Activated T-cell treated with anti-CD3 and anti-CD28 coated beads, Interleukin-2, amount 50 U/mL, for 1 hour (primary cell): Measurements from ENCODE around the gene GOSR2.
"Not testable (repeated sequence)": the region's sequence is repeated elsewhere in the genome, so short reads cannot be mapped to it uniquely, and the experiment has no call there.

ENCODE experiments used
- DNase-seq: peaks from one replicate; pipeline ENCODE4 v3.0.0-alpha.2; 2020

Gene GOSR2

DNA sequence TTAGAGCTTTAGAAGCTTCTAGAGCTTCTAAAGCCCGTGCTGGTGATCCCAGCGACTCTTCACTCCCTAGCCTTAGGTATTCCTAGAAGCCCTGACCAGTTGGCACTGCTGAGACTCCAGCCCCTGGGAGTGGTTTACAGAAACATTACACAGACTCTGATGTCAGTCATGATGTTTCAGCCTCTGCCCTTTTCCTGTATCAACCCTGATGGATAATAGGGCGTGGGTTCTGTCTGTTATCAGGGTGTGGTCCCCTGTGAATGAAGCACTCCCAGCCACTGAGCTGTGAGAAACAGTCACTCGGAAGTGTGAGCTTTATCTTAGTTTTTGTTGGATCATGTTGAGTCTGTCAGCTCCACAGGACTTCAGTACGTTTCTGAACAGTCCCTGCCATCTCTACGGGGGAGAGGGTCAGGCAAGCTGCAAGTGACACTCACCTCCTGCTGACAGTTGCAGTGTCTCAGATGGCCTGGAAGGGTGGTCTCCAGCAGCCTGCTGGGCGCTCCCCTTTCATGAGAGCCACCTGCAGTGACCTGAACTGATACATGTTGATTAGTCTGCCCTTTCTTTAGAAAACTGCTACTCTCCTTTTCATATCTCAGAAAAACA, 12.8 kb downstream of the GOSR2 start:
- DNase-seq = no peak

DNA sequence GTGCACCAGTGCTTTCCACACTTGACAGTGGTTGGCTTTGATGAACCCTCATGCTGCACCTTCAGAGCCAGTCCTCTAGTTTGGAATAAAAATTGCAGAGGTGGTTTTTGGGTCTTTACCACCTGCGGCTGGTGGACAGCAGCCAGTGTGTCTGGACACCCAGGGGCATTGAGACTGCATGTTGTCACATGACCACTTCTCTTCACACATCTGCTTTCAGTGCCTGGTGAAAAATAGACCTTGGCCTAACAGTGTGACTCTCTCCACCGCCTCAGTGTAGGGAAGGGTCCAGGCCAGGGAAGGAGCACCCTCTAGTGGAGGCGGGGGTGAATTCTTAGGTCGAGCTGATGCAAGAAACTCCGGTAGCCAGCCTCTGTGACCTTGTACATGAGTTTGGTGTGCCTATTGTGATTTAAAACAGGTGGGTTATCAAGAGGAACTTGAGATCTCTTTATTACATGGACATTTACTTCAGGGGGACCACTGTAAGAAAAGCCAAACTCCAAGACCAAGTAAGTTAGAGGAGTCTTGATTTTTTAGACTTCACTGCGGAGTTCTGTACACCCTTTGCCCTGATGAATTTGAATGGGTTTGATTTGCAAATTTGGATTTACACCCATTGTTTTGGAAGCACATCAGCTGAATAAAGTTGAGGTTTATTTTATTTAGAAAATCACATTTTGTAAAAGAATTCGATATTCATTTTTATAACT, 17.9 kb downstream of the GOSR2 start:
- peak; percentile 66 for DNase-seq

DNA sequence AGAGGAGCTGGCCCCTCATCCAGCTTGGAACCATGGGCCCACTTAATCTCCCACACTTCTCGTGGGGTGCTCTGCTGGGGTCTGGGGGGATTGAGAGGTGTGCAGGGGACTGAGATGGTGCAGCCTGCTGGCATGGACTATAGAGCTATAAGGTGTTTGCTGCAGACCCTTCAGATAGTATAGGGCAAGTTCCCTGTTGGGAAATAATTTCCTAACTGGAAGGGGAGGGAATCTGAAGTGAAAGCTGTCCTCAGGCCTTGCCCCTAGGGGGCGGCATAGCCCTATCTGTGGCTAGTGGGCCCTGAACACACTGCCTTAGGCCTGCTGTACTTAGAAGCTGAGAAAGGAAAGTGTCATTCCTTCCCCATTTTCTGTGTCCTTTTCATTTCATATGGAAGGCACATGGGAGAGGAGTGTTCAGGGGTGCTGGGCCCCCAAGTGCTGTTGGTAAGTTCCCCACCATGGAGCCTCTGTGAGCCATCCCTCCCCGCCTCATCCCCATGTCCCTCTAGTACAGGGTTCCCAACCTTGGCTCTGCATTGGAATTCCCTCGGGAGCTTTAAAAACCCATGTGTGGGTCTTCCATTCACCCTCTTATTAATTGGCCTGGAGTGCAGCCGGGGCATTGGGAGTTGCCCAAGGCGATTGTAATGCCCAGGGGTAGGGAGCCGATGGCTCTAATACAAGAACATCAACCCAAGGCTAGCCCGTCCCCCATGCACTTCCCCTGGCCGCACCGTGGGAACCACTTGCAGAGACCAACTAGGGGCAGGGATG, 19.7 kb downstream of the GOSR2 start:
- DNase-seq = peak; percentile 55

DNA sequence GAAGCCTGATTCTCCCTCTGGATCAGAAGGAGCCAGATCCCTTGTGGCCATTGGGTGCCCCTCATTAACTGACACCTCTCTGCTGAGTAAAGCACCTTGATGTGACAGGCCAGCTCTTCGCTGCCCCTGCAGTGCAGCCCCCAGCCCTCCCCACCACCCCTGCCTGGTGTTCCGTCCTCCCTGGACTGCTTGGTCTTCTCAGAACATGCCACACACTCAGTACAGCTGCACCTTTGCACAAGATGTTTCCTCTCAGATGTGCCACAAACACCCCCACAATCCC, 20.2 kb downstream of the GOSR2 start:
- DNase-seq = no peak

DNA sequence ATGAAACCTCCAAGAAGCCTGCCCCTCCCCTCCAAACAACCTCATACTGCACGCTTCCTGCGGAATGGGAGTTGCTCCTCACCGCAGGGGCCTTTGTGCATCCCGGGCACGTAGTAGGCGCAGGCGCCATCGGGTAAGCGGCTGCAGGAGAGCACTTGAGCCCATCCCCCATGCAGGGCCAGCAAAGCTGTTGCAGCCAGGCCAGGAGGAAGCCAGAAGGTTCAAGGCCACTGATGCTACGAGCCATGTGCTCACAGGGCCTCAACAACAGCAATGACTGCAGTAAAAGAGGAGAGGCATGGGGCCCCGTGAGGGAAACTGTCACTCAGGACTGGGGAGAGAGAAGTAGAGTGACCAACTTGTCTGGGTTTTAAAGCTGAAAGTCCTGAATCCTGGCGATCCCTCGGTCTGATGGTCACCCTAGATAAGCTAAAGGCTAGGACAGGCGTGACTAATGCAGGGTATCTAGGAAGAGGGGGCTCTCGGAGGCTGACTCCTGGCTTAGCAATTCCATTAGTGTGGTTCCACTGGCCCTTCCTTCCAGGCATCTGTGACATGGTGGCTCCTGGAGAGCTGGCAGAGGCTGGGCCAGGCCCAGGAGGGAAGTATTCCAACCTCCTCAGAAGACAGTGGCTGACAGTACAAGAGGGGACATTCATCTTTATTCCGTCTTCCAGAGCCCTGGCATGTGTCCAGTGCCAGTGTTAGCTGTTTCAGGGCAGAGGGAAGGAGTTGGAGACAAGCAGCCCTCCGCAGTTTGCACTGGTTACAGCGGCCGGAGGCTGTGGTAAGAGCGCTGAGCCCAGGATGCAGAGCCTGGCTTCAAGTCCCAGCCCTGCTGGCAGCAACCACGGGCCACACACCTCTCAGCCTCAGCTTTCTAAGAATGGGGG, 20.8 kb downstream of the GOSR2 start:
- DNase-seq = peak; percentile 34

DNA sequence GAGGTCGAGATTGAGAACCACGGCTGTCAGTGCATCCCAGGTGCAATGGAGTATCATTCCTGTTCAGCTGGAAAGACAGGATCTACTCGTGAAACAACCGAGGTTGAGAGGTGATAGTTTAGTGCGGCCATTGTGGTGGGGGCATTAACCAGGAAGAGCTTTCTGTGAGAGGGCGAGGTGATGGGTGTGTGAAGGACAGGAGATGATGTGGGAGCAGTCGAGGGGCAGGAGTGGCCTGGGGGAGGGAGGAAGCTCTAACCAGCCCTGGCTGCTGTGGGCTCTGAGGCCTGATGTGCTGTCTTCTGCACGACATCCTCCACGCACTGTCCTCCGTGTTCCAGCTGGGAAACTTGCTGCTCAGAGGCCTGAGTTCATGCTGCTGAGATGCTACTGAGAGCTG, 22.0 kb downstream of the GOSR2 start:
- DNase-seq = no peak

DNA sequence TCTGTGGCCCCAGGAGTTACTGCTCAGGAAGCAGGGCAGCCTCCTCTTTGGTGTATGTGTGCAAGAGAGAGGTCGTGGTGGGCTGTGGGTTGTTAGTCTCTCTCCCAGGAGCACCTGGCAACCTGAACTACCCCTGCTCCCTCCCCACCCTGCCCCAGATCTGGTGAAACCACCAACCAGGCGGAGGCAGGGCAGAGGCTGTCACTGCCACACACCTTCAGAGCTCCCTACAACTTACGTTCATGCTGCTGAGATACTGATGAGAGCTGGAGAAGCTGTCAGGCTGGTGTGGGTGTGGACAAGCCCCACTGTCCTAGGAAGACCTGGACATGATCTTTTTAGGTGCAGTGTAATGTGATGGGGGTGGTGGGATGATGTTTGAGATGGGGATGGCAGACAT, 24.3 kb downstream of the GOSR2 start:
- no peak for DNase-seq

DNA sequence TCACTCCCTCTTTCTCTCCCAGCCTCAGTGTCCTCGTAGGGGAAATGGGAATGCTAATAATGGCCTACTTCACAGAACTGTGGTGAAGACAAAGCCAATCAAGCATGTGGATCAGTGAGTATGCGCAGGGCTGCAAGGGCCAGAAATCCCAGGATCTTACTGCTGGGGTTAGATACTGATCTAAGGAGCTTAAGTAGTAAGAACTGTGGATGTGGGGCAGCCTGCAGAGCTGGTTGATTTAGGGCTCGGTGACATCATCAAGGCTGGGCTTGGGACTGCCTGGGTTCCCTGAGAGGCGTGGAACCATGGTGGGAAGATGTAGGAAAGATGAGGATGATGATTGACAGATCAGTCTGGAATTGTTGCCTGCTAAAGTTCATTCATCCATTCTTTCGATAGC, 25.6 kb downstream of the GOSR2 start:
- no peak for DNase-seq

DNA sequence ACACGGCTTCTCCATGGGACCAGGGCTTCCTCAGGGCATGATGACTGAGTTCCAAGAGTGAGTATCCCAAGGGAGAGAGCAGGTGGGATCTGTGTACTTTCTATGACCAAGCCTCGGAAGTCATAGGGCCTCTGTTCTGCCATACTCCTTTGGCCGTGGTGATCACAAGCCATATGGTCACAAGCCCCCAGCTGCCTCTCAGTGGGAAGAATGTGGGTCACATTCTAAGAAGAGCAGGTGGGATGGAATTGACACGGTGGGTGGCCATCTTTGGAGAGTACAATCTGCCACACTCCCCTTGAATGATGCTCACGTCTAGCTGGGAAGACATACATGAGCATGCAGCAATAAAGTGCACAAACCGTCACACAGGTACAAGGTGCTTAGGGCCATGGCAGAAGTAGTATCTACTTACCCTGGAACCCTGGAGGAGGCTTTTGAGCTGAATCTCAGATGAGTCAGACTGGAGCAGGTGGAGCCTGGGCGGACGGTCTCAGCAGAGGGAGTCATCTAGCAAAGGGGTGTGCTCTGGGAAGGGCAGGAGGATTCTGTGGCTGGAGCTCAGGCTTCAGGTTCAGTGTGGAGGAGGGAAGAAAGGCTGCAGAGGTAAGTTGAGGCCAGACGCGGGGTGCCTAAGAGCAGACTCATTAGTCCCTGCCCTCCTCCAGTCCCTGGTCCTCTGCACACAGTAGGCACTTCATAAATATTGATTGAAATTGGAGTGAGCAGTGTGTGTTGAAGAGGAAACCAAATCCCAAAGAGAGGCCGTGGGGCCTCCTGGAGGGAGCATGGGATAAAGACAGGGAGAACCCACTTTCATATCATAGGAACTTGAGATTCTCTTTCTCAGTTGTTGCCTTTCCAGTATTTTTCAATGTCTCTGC, 26.6 kb downstream of the GOSR2 start:
- DNase-seq = no peak

DNA sequence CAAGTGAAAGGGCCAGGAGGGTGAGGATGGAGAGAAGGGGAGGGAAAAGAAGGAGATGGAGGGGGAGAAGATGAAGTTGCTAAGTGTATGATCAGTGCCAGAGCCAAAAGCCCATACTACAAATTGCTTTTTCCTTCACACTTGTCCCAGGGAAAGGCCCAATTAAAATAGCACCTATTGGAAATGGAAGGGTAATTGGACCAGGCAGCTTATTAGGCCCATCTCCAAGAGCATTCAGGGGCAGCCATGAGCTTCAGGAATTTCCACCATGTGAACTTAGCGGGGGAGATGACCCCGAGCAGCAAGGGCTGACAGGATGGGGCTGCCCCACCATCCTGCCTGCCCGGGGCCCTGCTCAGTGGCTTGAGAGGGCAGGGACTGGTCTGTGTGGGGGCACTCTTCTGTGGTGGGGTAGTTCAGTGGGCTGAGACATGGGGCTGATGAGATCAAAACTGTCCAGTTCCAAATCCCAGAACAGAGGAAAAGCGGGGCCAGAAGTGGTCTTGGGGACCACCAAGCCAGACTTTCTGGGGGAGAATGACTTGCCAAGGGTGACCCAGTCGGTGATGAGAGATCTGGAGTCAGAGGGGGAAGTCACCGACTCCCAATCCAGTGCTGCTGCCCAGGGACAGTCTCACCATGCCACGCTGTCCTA, 27.5 kb downstream of the GOSR2 start:
- DNase-seq = no peak

DNA sequence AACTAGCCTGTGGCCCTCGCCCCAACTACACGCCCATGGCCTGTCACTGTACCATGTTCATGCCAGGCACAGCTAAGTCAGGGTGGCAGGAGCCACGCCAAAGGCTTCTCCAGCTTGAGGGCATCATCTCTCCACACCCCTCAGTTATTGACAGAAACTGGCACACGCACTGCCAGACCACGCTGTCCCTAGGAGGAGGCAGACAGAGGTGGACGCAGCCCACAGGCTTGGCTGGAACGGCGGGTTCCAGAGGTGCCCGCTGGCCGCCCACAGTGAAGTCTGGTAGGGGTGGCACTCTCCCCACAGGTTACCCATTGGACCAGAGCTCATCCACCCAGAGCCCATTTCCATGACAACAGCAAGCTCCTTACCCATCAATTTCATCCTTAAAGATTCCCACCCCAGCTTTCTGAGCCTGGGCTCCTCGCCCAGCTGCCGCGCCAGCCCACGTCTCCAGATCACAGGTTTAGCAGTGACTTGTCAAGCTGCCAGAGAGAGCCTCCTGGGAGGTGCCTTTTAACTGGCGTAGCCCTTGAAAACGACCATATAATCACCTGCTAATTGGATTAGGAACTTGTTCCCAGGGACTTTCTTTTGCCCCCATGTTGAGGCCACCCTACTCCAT, 28.1 kb downstream of the GOSR2 start:
- no peak for DNase-seq

DNA sequence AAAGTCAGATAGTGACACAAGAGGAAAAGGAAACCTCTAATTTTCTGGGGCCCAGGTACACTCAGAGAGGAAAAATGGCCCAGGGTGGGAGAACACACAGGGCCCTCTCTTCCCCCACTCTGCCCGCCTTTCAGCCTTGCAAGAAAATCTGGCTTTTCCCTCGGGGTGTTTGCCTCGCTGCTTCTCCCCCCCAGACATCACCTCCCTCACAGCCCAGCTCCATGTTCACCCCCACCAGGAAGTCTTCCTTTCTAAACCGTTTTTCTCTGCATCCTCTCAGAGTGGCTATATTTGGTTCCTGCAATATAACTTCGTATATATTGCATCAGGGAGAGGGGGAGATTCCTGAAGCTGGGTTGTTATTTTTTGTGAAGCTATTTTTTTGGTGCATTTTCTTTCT, 28.7 kb downstream of the GOSR2 start:
- DNase-seq = no peak

DNA sequence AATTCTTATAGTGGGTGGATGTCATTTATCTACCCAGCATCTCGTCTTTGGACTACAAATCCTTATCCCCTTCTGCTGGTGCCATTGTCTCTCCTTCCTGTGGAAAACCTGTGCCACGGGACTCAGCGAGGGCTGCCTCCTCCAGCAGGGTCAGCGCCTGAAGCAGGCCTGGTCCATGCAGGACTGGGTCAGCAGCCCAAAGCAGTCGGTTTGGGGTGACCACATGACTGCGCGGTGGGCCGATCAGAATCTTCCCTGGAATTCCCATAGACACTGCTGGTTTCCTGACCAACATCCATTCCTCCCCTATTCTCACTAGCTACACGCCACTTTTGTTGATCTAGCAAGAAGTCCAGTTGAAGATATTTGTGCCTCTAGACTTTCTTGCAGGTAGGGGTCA, 29.2 kb downstream of the GOSR2 start:
- DNase-seq = no peak

DNA sequence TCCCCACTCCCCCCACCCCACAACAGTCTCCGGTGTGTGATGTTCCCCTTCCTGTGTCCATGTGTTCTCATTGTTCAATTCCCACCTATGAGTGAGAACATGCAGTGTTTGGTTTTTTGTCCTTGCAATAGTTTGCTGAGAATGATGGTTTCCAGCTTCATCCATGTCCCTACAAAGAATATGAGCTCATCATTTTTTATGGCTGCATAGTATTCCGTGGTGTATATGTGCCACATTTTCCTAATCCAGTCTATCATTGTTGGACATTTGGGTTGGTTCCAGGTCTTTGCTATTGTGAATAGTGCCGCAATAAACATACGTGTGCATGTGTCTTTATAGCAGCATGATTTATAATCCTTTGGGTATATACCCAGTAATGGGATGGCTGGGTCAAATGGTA, 30.2 kb downstream of the GOSR2 start:
- DNase-seq = not testable (repeated sequence)

DNA sequence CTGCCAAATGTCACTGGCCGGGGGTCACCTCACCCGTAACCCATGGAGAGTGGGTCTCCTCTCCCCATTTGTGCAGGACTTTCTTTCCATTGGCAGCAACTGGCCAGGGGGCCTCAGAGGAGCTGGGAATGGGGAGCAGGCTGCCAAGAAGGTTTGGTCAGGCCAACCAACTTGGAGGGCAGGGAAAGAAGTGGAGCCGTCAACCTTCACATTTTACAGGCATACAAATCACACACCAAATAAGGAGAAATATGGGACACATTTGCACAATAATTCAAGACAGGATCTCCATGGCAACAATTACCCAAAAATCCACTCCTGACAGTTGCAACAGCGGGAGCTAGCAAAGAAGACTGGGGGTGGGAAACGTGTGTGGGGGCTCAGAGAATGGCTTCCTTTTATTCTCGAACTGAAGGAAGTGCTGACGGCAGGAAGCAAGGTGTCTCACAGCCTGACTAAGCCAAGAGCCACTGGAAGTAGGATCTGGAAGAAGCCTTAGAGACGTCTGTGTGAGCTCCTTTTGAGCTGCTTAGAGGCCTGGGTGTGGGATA, 35.2 kb downstream of the GOSR2 start:
- no peak for DNase-seq

DNA sequence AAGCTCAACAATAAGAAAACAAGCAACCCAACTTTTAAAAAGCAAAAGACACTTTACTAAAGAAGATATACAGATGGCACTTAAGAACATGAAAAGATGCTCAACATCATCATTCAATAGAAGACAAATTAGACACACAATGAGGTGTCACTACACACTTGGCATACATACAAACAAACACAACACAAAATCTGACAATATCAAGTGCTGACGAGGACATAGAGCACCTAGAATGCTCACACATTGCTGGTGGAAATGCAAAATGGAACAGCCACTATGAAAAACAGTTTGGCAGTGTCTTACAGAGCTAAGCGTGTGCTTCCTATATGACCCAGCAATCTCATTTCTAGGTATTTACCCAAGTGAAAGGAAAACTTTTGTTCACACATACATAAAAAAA, 37.2 kb downstream of the GOSR2 start:
- DNase-seq = no peak

DNA sequence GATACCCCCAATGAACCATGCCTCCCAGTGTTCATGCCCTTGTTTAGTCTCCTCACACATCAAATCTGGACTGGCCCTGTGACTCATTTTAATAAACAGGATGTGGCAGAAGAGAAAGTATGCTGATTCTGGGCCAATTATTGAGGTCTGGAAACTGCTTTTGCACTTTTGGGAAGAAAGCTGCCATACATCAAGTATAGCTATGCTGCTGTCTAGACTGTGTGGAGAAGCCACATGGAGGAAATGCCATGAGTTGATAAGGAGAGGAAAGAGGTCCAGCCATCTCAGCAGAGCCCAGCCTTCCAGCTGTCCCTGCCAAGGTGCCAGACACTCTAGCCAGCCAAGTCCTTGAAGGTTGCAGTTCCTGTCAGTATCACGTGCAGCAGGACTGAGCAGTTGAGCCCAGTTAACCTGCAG, 39.4 kb downstream of the GOSR2 start:
- DNase-seq = no peak

DNA sequence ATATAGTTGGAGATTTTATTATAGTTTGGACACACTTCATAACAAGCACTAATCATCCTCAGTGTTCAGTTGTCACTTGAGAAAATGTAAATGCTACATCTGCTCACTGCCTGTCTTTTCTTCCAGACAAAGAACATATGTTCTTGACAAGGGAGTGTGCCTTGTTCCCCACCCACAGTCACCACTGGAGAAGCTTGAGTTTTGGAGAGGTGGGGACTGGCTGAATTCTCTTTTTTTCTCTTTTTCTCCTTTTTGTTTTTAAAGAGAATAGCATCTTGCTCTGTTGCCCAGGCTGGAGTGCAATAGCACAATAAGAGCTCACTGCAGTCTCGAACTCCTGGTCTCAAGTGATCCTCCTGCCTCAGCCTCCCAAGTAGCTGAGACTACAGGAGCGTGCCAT, 40.6 kb downstream of the GOSR2 start:
- DNase-seq = no peak

DNA sequence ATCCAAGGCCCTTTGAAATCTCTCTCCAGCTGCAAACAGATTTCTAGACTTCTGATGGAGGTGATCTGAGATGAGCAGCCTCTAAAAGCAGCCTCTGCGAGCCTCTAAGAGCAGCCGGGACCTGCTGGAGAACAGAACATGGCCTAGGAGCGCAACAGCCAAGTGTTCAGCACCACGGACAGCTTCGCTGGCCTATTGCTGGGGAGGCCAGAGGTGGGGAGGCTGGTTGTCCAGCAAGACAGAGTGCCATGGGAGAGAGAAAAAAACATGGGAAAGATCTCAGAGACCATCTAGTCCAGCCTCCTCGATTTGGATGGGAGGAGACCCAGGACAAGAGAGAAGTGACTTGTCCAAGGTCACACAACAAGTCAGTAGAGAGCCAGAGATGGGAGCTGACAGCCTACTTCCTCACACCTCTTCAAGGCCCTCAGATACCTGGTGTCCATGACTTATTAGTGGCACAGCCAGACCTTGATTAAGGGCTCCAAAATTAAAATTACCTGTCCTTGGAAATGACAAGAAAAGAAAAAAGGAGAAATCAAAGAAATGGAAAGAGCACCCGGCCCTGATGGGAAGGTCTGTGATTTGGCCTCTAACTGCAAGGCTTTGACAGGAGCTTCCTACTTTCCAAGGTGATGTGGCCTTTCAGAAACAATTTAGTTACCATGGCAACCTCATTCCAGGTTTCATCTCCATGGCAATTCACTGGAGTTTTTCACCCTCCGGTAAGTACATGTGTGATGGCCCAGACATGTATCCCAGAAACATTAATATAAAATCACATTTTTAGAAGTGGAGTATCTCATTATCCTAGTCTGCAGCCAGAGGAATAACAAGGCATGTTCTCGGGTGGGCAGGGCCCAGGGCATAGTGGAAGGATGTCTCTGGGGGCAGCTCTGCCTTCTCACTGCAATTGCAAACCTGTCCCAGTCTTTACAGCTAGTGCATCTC, 41.6 kb downstream of the GOSR2 start:
- no peak for DNase-seq
